Erythroblast (primary cell): Measurements from ENCODE around the gene NEBL.
"Not testable (repeated sequence)": the region's sequence is repeated elsewhere in the genome, so short reads cannot be mapped to it uniquely, and the experiment has no call there.

Experiments
- DNase-seq, 2 experiments: peaks; one replicate each; lab custom pipeline; 2025; lab: John Stamatoyannopoulos, UW
- GATA1 ChIP-seq: IDR thresholded peaks from 2 replicates; pipeline ENCODE4 v1.6.1; 2011; ENCODE audit warnings: low read depth, mild to moderate bottlenecking, control low read depth, low read length, moderate library complexity
- POLR2A ChIP-seq: IDR thresholded peaks from 2 replicates; pipeline ENCODE4 v1.6.1; 2011; ENCODE audit warnings: mild to moderate bottlenecking, low read length

NEBL gene, protein sequence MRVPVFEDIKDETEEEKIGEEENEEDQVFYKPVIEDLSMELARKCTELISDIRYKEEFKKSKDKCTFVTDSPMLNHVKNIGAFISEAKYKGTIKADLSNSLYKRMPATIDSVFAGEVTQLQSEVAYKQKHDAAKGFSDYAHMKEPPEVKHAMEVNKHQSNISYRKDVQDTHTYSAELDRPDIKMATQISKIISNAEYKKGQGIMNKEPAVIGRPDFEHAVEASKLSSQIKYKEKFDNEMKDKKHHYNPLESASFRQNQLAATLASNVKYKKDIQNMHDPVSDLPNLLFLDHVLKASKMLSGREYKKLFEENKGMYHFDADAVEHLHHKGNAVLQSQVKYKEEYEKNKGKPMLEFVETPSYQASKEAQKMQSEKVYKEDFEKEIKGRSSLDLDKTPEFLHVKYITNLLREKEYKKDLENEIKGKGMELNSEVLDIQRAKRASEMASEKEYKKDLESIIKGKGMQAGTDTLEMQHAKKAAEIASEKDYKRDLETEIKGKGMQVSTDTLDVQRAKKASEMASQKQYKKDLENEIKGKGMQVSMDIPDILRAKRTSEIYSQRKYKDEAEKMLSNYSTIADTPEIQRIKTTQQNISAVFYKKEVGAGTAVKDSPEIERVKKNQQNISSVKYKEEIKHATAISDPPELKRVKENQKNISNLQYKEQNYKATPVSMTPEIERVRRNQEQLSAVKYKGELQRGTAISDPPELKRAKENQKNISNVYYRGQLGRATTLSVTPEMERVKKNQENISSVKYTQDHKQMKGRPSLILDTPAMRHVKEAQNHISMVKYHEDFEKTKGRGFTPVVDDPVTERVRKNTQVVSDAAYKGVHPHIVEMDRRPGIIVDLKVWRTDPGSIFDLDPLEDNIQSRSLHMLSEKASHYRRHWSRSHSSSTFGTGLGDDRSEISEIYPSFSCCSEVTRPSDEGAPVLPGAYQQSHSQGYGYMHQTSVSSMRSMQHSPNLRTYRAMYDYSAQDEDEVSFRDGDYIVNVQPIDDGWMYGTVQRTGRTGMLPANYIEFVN

DNA sequence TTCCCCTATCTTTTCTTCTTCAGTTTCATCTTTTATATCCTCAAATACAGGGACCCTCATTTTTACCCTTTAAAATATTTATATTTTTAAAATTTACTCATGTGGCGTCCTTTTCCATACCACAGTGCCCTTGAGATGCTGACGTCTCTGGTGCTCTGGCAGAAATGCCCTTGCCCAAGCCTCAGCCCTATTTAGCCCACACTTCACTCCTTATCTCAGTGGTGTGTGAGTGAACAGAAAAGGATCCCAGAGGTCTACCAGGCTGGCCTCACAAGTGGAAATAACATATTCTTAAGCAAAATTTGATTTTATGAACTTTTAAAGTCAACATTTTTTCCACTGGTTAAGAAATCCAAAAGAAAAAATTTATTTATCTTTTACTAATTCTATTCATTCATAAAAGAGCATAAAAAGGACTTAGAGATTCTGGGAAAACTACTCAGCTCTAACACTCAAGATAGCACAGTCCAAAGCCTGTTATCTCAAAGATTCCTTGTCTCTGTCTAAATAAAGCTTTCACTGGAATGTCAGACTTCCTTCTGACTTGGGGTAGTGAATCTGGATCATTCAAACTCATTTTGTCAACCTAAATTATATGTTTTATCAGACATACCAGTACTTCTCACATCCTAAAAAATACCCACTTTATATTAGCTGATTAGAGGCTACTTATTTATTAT, at the start of gene NEBL:
TSS of gene NEBL (minus strand) at position 166 of the 680 bp plus-strand sequence. CDS start at position 60, 106 bp downstream.
- no peak for DNase-seq
- TF ChIP-seq GATA1 = no peak
- no peak for TF ChIP-seq POLR2A

DNA sequence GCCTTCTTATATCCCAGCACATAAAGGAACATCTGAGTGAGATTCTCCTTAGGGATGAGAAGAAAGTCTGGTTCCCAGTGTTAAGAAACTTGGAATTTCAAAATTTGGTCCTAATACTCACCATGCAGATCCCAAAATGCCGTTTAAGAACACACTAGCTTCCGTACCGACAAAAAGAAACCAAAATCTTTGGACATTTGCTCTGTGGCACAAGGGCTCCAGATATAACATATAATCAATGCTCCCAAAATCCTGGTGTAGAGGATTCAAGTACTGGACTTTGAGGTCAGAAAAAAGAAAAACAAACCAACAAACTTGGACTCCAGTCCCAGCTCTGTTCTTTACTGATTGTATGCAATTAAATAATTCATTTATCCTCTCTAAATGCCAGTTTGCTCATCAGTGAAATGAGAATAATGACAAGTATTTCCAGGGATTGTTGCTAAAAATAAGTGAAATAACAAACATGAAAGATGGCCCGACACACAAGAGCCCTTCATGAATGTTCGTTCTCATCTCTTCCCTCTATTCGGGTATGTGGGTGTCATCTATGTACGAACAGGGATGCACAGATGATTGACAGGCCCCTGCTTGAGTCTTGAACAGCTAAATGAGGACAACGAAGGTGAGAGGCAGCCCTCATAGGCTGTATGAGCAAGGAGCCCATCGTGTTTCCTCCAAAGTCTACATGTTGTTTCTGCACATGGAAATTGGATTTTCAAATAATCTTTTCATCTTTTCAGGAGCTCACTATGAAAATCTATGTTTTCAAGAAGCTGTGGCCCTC, 48.6 kb upstream of the NEBL start:
- TF ChIP-seq GATA1 (no peak), POLR2A (no peak)

DNA sequence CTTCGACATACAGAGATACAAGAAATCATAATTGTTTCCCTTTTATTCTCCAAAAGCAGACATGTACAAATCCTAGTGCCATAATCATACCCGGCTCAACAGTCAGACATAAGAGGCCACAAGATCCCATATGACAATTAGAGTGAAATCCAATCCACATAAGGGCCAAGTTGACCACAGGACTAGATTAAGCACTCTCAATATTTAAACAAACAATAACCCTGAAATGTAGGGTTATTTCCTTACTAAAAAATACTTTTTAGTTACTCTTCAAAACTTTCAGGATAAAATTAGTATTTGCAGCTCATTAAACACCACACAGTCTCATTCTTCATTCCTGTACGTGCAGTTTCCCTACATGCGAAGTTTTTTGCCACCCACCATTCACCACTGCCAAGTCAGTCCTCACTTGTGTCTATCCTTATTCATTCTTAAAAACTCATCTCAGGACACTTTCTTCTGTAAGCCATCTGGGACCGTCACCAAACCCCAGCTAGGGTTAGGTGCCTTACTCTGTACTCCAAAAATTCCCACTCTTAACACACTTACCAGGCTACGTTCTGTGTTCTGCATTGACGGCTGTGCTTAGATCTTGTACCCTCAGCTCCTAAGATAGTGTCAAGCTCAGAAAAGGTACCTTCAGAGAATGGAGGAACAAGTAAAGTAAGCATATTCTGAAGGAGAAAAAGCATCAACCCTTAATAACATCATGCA, 47.8 kb upstream of the NEBL start:
- TF ChIP-seq POLR2A = no peak
- no peak for DNase-seq

More for the DNA sequence above, 48.6 kb upstream of the NEBL start:
- no peak for DNase-seq

DNA sequence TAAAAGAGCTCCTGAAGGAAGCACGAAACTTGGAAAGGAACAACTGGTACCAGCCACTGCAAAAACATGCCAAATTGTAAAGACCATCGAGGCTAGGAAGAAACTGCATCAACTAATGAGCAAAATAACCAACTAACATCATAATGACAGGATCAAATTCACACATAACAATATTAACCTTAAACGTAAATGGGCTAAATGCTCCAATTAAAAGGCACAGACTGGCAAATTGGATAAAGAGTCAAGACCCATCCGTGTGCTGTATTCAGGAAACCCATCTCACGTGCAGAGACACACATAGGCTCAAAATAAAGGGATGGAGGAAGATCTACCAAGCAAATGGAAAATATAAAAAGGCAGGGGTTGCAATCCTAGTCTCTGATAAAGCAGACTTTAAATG, 42.3 kb upstream of the NEBL start:
- DNase-seq = not testable (repeated sequence)

DNA sequence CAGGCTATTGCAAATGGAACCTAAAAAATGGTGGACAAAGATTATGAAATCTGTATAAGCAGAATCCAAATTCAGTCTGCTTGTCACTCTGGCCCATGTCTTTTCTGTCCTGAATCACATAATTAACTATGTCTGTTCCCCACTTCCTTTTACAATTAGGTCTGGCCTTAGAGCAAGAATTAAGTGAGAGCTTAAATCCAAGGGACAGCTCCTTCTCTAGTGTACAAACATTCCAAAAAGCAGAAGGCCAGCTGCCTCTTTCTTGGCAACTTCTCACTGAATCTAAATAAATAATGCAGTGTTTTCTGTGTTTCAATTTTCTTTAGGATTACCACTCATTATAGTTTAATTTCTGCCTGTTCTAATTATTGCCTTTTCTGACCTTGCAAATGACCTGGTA, 39.3 kb upstream of the NEBL start:
- DNase-seq = no peak
- TF ChIP-seq GATA1 (no peak), POLR2A (no peak)

DNA sequence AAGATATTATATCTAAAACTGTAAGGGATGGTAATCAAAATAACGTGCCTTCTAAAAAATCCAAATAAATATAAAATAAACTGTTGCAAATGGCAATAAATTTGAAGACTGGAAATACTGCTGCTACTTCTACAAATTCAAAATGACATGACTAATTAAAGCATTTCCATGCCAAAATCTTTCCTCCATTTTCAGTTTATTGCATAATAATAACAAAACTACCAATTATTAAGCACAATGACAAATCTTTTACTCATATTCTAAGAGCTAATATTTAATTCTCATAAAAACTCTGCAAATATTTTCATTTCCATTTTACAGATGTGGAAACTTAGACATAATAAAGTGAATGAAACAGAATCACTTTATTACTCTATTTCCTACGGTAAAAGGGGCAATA, 38.8 kb upstream of the NEBL start:
- TF ChIP-seq POLR2A (no peak), GATA1 (no peak)
- DNase-seq = no peak

DNA sequence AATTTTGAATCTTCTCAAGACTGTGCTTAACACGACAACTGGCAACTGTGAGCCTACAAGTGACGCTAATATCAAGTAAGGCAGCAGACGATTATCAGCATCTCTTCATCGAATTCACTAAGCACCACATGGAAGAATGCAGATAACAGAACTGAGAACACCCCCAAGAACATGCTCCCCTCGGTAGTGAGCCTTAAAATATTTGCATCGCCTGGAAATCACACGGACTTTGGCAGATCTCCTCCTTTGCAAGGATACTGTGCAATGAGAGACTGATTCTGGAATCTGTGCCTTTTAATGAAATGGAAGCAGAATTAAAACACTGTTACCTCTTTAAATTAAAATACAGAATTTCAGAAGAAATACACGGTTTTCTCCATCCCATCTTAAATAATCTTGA, 38.2 kb upstream of the NEBL start:
- no peak for DNase-seq
- TF ChIP-seq POLR2A (no peak), GATA1 (no peak)

DNA sequence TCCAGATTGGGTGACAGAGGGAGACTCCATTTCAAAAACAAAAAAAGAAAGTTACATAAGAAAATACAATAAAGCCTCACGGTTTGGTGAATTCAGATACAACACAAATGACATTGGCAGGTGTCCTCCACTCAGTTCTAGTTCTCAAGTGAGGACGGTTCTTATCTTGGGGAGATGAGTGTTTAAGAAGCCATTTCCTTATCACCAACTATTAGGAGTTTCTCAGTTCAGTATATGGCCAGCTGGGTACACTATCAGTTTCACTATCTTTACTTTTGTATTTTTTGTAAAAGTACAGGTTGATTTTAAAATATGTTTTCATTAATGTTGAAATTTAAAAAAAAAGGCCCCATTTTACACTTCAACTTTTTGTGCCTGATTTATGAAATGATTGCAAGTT, 36.6 kb upstream of the NEBL start:
- TF ChIP-seq POLR2A (no peak), GATA1 (no peak)
- DNase-seq = no peak

DNA sequence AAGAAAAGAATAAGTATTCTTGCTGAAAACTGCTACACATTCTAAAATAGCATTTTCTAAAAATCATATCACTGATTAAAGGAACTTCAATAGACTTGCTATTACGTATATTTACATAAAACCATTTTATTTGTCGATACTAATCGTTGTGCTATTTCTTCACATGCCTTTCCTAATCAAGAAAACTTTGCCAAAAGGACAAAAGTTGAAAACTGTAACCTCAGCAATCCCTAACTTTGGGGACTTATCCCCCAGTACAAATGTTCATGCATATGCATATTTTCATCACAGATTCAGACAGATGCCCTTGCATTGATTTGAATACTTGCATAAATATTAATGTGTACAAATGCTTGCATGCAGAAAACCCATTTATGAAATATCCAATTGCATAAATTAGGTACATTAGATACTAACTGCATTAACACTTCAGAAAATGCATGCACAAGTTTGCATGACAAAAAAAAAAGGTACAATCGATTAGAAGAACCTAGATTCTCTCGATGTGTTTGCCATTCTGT, 35.6 kb upstream of the NEBL start:
- no peak for TF ChIP-seq GATA1
- no peak for DNase-seq

DNA sequence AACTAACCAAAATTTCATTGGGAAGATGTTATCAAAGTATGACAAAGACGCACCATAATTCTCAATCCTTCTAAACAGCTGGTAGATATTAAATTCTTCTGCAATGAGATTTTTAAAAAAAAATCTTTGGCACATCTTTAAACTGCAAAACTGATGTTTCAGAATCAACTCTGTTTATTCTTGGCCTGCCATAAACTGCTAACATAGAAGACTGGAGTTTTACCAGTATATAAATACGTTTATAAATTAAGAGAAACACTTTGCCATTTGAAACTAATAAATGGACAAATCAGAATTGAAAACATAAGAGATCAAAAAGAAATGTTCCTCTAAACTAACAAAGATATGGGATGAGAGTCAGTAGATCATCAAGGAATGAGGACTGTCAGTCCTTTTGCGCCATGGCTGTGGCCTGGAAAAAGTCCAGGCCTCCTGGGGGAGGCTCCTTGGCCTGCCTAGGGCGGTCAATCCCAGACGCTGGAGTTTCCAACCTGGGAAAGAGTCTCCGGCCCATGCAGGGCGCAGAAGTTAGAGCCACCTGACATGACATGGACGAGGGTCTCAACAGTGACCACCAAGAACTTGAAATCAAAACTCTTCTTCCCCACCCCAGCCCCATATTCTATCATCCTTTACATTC, 34.2 kb upstream of the NEBL start:
- DNase-seq = no peak
- TF ChIP-seq GATA1 (no peak), POLR2A (no peak)

DNA sequence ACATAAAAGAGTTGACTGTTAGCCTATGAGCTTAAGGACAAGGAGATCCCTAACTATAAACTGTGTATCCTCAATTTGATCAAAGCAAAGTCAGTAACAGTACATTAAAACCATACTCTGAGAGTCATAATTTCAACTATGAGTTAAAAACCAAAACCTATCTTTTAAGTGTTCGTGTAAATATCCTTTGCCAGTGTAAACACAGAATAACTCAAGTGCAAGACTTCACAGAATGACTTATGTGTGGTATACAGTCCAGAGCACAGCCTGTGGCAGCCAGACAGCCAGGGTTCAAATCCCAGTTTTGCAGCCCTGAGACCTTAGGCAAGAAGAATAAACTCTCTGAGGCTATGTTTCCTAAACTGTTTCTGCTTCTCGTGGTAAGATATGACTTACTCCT, 30.3 kb upstream of the NEBL start:
- TF ChIP-seq POLR2A (no peak), GATA1 (no peak)
- no peak for DNase-seq

DNA sequence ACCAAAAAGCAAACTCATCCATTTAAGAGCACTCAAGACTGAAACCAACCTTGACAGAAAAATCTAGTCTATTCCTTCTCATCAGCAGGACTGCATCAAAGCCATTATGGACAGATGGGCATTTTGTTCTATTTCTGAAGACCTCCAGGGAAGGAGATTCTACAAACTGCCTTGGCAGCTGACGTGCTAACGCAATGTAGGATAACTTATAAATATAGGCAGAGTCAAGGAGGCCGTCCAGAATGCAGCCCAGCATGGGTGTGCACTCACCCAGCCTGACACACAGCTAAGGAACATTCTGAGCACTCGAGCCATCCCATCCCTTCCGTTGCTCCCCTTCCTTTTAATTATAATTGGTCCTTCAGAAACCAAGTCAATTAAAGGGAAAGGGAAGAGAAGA, 25.3 kb upstream of the NEBL start:
- no peak for TF ChIP-seq POLR2A
- no peak for TF ChIP-seq GATA1
- DNase-seq = no peak

DNA sequence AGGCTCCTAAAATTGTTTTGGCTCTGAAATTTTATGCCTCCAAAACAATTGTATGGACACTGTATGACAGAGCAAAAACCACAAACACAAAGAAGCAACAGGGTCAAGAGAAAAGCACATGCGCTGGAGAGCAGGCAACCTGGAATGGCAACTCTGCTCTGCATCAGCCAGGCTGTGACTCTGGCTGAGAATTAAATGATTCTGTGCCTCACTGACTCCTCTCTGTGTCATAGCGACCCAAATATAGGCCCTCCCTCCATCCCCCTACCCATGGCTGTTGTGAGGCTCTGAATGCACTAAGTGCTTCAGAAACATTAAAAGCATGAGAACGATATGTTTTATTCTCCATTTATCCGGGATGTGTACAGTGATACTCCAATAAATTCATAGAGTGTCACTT, 24.9 kb upstream of the NEBL start:
- TF ChIP-seq POLR2A (no peak), GATA1 (no peak)
- DNase-seq = no peak
